Measurements from ENCODE around the gene RBBP5.

Gene RBBP5

DNA sequence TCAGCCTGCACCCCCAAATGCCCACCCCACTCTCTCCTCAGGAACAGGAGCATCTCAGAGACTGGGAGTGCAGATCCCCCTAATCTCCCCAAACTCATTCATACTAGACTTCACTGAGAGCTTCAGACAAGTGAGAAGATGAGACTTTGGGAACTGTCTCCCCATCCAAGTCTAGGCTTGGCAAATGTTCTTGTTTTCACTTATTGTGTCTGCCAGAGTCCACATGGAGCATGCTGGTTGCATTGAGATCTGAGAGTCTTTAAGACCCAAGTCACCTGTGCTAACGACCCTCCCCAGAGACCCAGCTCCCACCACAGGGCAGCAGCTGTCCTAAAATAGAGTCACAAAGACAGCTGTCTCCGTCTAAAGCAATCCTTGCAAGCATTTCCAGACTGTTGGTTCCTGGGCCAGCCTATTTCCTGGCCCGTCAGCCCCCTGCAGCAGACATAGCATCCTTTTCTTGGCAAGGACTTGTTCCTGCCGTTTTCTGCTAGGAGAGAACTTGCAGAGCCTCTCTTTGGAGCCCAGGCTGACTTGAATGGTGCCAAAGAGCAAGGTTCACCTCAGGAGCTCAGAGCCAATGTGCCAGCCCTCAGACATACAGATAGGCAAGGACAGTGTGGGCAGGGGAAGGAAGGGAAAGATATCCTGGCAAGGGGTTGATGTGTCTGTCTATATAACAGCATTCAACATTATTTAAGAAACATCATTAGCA, 80.6 kb downstream of the RBBP5 start:
- Histone ChIP-seq H3K4me3 (no peak overlapping the region), H3K27ac (no peak overlapping the region)
- TF ChIP-seq CTCF (IDR thresholded peaks at IDR 0.05) = no peak
- DNase-seq (ENCODE audit: low spot score) = no peak

DNA sequence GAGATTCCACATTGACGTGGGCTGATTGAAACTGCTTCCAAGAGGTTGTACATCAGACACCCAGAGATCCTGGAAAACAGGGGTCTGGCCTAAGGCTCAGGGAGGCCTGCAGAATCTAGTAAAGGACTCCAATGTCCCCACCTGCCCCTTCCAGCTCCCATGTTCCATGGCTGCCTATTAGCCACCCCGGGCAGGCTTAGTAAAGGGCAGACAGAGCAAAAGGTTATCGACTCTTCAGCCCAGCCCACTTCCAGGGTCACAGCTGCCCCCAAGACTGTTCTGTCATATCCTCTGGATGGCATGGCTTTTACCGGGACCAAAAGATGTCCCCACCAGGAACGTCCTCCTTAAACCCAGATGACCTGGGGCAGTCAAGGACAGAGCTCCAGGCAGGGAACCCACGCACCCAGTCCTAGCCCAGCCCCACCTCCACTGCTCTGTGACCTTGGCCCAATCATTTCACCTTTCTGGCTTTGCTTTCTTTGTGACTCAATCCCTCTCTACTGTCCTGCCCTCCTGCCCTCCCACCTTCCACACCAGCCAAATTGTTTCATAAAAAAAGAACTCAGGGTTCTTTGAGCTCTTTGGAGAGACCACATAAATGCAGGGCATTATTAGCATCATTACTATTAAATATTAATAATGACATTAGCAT, 83.5 kb downstream of the RBBP5 start:
- Histone ChIP-seq H3K4me3 (no peak overlapping the region), H3K27ac (no peak overlapping the region)
- DNase-seq (ENCODE audit: low spot score) = no peak
- no peak for TF ChIP-seq CTCF (IDR thresholded peaks at IDR 0.05)

GRCh38 chr1:205037539-205037938, 84.2 kb downstream of the RBBP5 start:
- Histone ChIP-seq H3K4me3 (no peak overlapping the region), H3K27ac (no peak overlapping the region)
- no peak for DNase-seq (ENCODE audit: low spot score)
- no peak for TF ChIP-seq CTCF (IDR thresholded peaks at IDR 0.05)

Data from coronary artery (tissue), 2 donors.